Fibroblast of mammary gland (primary cell): ENCODE data around the gene ABCD3.

Experiments used
- DNase-seq: peaks from one replicate; pipeline ENCODE4 v3.0.0-alpha.2; 2010; ENCODE audit warnings: low read depth
- H3K4me3 ChIP-seq: 2 replicates; pipeline ENCODE4 v1.5.1; 2011; ENCODE audit warnings: low read depth, mild to moderate bottlenecking, low read length, moderate library complexity; ENCODE audit not compliant: control insufficient read depth
- TF ChIP-seq, protein P1 (sequence below): conservative IDR thresholded peaks from 2 replicates; pipeline ENCODE4 v1.5.1; 2011; ENCODE audit warnings: low read depth, low read length, inconsistent platforms; ENCODE audit not compliant: control insufficient read depth, insufficient read depth

ABCD3 gene

GRCh38 chr1:94456736-94457135 is 38.5 kb downstream of the ABCD3 start:
- no peak for DNase-seq
- TF ChIP-seq, protein P1, sequence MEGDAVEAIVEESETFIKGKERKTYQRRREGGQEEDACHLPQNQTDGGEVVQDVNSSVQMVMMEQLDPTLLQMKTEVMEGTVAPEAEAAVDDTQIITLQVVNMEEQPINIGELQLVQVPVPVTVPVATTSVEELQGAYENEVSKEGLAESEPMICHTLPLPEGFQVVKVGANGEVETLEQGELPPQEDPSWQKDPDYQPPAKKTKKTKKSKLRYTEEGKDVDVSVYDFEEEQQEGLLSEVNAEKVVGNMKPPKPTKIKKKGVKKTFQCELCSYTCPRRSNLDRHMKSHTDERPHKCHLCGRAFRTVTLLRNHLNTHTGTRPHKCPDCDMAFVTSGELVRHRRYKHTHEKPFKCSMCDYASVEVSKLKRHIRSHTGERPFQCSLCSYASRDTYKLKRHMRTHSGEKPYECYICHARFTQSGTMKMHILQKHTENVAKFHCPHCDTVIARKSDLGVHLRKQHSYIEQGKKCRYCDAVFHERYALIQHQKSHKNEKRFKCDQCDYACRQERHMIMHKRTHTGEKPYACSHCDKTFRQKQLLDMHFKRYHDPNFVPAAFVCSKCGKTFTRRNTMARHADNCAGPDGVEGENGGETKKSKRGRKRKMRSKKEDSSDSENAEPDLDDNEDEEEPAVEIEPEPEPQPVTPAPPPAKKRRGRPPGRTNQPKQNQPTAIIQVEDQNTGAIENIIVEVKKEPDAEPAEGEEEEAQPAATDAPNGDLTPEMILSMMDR = no peak
- H3K4me3 ChIP-seq = no peak overlapping the region

DNA sequence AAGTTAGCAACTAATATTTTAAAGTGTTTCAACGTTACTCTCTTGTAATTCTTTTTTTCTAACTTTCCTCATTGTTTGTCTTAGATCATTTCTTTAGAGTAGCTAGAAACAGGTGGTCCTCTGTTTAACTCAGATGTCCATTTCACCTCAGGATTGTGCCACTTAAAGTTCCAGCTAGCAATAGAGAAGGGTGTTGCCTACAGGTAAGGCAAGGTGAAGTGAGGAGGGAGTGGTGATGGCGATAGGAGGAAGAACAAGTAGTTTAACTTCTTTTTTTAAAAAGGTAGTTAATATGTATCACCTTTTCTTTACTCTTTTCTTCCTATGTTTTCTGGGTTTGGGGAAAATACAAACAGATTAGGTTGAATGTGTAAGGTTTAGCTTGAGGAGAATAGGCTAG is 44.4 kb downstream of the ABCD3 start:
- H3K4me3 ChIP-seq = no peak overlapping the region
- TF ChIP-seq, protein P1 = no peak
- no peak for DNase-seq

DNA sequence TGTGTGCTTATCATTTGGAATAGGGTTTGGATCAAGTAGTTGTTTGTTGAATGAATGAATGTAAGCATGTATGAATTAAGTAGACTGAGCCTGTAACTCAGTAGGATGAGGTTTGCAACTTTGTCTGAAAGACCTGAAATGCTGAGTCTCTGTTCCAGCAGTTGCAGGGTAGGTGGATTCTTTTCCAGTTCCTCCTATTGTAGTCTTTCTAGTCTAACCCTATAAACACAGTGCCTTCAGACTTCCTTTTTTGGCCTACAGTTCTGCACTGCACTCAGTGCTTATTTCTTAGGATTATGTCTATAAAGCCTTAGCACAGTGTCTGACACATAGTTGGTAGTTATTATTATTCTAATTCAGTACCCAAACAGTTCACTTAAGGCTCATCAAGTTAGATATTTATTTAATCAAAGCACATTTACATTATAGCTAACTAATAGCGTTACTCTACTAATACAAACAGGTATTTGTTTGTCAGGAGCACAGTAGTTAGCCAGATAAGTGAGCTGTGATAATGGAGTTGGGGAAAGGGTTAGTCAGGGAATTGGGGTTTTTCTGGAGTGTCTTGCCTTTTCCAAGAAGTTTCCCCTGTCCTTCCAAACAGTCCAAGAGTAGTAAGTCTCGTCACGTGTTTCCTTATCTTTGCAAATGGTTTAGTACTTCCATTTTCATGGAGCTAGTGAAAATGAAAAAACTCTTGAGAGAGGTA is 45.0 kb downstream of the ABCD3 start:
- DNase-seq = no peak
- no peak overlapping the region for H3K4me3 ChIP-seq
- TF ChIP-seq, protein P1 = no peak

GRCh38 chr1:94463765-94464330 is 45.7 kb downstream of the ABCD3 start:
- no peak overlapping the region for H3K4me3 ChIP-seq
- DNase-seq = peak; percentile 67
- TF ChIP-seq, protein P1 = peak; percentile 68

- TF ChIP-seq, protein P1 = no peak
- peak; percentile 3 for DNase-seq
Observed at GRCh38 chr1:94468708-94469107, 50.5 kb downstream of the ABCD3 start.

GRCh38 chr1:94471271-94471670 is 53.1 kb downstream of the ABCD3 start:
- no peak overlapping the region for H3K4me3 ChIP-seq
- no peak for DNase-seq
- TF ChIP-seq, protein P1 = no peak

More at GRCh38 chr1:94468708-94469107, 50.5 kb downstream of the ABCD3 start:
- no peak overlapping the region for H3K4me3 ChIP-seq
